Heart left ventricle (tissue), 13 donors: ENCODE data around the gene ZNF433.

ENCODE experiments used
- CTCF ChIP-seq, 12 donors: fragments of 200-600 bp; sonication (generic) in 4 of 12; IDR thresholded peaks; one replicate each; pipeline versions ENCODE4 v1.5.0 to v1.8.0; 2018 to 2022; ENCODE audit warnings: antibody characterized with exemption in 12 of 12, mild to moderate bottlenecking in 5 of 12
- POLR2A ChIP-seq, 2 donors: fragments of 450-650 bp; IDR thresholded peaks; one replicate each; pipeline ENCODE4 v1.6.1; 2017; ENCODE audit warnings: antibody characterized with exemption in 2 of 2, mild to moderate bottlenecking in 2 of 2, moderate library complexity in 2 of 2
- donor health status: ischemic (EF 13 %, LVEDD 7.1; RV severe dilation, severe dysfunction).
- donor health status: DM: no; HTN: yes; CAD: no.
- donor health status: DM: no; HTN: no; CAD: no.
- donor health status: ischemic (EF 25% LVEDD 6.9; RV normal size, moderate dysfunction).
- donor health status: ischemic (EF 25% LVEDD 5.7; RV mildly dilated, moderate dysfunction).
- donor health status: ischemic (EF 35%, LVEDD 5.7; RV mildly dilated, moderate dysfunction).
- donor health status: nonischemic (EF 11% LVEDD 7.7; RV severe dilation, severe dysfunction).
- donor health status: DM: yes; HTN: yes; CAD: no.
- donor health status: PGD.
- donor health status: ischemic (EF 29% LVEDD 5.4; RV normal size, mild dysfunction).
- donor health status: nonischemic (EF 23%, LVEDD 6.1; RV moderate dilation, normal function).

GRCh38 chr19:11973019-11973810 lies 62.3 kb downstream of the ZNF433 start:
- TF ChIP-seq CTCF (IDR thresholded peaks at IDR 0.05) (no peak), POLR2A (IDR thresholded peaks at IDR 0.05) (no peak)
